ENCODE measurements around the gene TTC33.
"Not testable (repeated sequence)": the region's sequence is repeated elsewhere in the genome, so short reads cannot be mapped to it uniquely, and the experiment has no call there.

TTC33 gene

GRCh38 chr5:40755407-40756365 lies at the start of gene TTC33:
Gene TTC33, minus strand, starts transcription at chr5:40755961. Its CDS starts 8,943 bp downstream, at chr5:40747018.
- peak; percentile 96 for DNase-seq (ENCODE audit: low spot score)

GRCh38 chr5:40801771-40802562 lies 46.2 kb upstream of the TTC33 start:
- DNase-seq (ENCODE audit: low spot score), result no peak

GRCh38 chr5:40799258-40799657 lies 43.5 kb upstream of the TTC33 start:
- peak; percentile 25 for DNase-seq (ENCODE audit: low spot score)

GRCh38 chr5:40798801-40799210 lies 43.0 kb upstream of the TTC33 start:
- peak; percentile 83 for DNase-seq (ENCODE audit: low spot score)

- DNase-seq (ENCODE audit: low spot score), result peak; percentile 89
Measured at GRCh38 chr5:40798012-40798800, 42.4 kb upstream of the TTC33 start, which contains the start of gene PRKAA1. Gene PRKAA1, minus strand, starts transcription at chr5:40798374. Its CDS starts 185 bp downstream, at chr5:40798189.

GRCh38 chr5:40797273-40798011 lies 41.7 kb upstream of the TTC33 start:
- peak; percentile 84 for DNase-seq (ENCODE audit: low spot score)

- peak; percentile 34 for DNase-seq (ENCODE audit: low spot score)
Measured at GRCh38 chr5:40796487-40796889, 40.7 kb upstream of the TTC33 start.

- DNase-seq (ENCODE audit: low spot score), result not testable (repeated sequence)
Measured at GRCh38 chr5:40794877-40795276, 39.1 kb upstream of the TTC33 start.

GRCh38 chr5:40794340-40794739 lies 38.6 kb upstream of the TTC33 start:
- not testable (repeated sequence) for DNase-seq (ENCODE audit: low spot score)

GRCh38 chr5:40792691-40793090 lies 36.9 kb upstream of the TTC33 start:
- not testable (repeated sequence) for DNase-seq (ENCODE audit: low spot score)

- no peak for DNase-seq (ENCODE audit: low spot score)
Measured at GRCh38 chr5:40791715-40792139, 36.0 kb upstream of the TTC33 start.

GRCh38 chr5:40790947-40791593 lies 35.3 kb upstream of the TTC33 start:
- no peak for DNase-seq (ENCODE audit: low spot score)

- DNase-seq (ENCODE audit: low spot score), result not testable (repeated sequence)
Measured at GRCh38 chr5:40788941-40789340, 33.2 kb upstream of the TTC33 start.

GRCh38 chr5:40787986-40788385 lies 32.2 kb upstream of the TTC33 start:
- no peak for DNase-seq (ENCODE audit: low spot score)

- DNase-seq (ENCODE audit: low spot score), result not testable (repeated sequence)
Measured at GRCh38 chr5:40786664-40787063, 30.9 kb upstream of the TTC33 start.

- no peak for DNase-seq (ENCODE audit: low spot score)
Measured at GRCh38 chr5:40784916-40785315, 29.2 kb upstream of the TTC33 start.

- DNase-seq (ENCODE audit: low spot score), result no peak
Measured at GRCh38 chr5:40784027-40784653, 28.4 kb upstream of the TTC33 start.

- no peak for DNase-seq (ENCODE audit: low spot score)
Measured at GRCh38 chr5:40781843-40782409, 26.2 kb upstream of the TTC33 start.

GRCh38 chr5:40780858-40781257 lies 25.1 kb upstream of the TTC33 start:
- DNase-seq (ENCODE audit: low spot score), result no peak

- DNase-seq (ENCODE audit: low spot score), result no peak
Measured at GRCh38 chr5:40780199-40780598, 24.4 kb upstream of the TTC33 start.
